Panc1 (cell line): Measurements from ENCODE around the gene HMGCLL1. TPM values are rescaled to one million over a fixed set of nuclear protein-coding genes. Genes with fewer than 3 reads are reported as not detected.

Experiments used
- ATAC-seq: fragments of 200-7000 bp; cut with Tn5 transposase; 2 replicates; pipeline ENCODE4 v1.9.1; 2020; ENCODE audit warnings: mild to moderate bottlenecking, moderate library complexity
- BruUV-seq: library from RNA; stranded (reverse); fragments of 400-500 nt; replicated peaks from 2 replicates; lab custom pipeline; 2021; lab: Mats Ljungman, UMichigan
- CTCF ChIA-PET: fragments of 300-600 bp; sonication (Branson Sonifier 250); formaldehyde crosslinking; loops from one replicate; lab custom pipeline; 2022; ENCODE audit warnings: antibody characterized with exemption; lab: Charles Lee
- POLR2A ChIA-PET: fragments of 300-600 bp; sonication (Branson Sonifier 250); formaldehyde crosslinking; loops from one replicate; lab custom pipeline; 2022; ENCODE audit warnings: antibody characterized with exemption; lab: Charles Lee
- DNase-seq: peaks from one replicate; pipeline ENCODE4 v3.0.0-alpha.2; 2010; ENCODE audit warnings: low read depth, low spot score
- H3K27ac ChIP-seq: 2 replicates; pipeline ENCODE4 v1.5.1; 2011; ENCODE audit warnings: mild to moderate bottlenecking, low read length, inconsistent platforms
- H3K27me3 ChIP-seq: fragments of 200-500 bp; sonication (Bioruptor generic); 2 replicates; pipeline ENCODE4 v1.6.0; 2014; ENCODE audit warnings: low read length, inconsistent platforms; ENCODE audit not compliant: control insufficient read depth, insufficient read depth
- H3K36me3 ChIP-seq: fragments of 200-500 bp; sonication (Bioruptor generic); 2 replicates; pipeline ENCODE4 v1.5.1; 2014; ENCODE audit warnings: inconsistent platforms, mild to moderate bottlenecking, low read length, moderate library complexity; ENCODE audit not compliant: control insufficient read depth, insufficient read depth
- H3K4me1 ChIP-seq: 2 replicates; pipeline ENCODE4 v1.5.1; 2011; ENCODE audit warnings: inconsistent platforms, mild to moderate bottlenecking, low read length, moderate library complexity; ENCODE audit not compliant: control insufficient read depth, insufficient read depth
- H3K4me3 ChIP-seq, 2 experiments: 2 replicates each; pipeline ENCODE4 v1.5.1; 2011 to 2012; ENCODE audit warnings: low read depth in 2 of 2, low read length in 2 of 2, mild to moderate bottlenecking in 2 of 2, inconsistent platforms in 1 of 2, moderate library complexity in 1 of 2
- H3K9me3 ChIP-seq: fragments of 200-500 bp; sonication (Bioruptor generic); 2 replicates; pipeline ENCODE4 v1.5.1; 2014; ENCODE audit warnings: low read depth, mild to moderate bottlenecking, inconsistent platforms, low read length, moderate library complexity; ENCODE audit not compliant: control insufficient read depth, insufficient read depth
- CTCF ChIP-seq: fragments of 450-650 bp; IDR thresholded peaks from 2 replicates; pipeline ENCODE4 v1.5.1; 2017; ENCODE audit warnings: mild to moderate bottlenecking
- POLR2AphosphoS5 ChIP-seq: IDR thresholded peaks from 2 replicates; pipeline ENCODE4 v1.6.1; 2012; ENCODE audit warnings: mild to moderate bottlenecking, low read depth, low read length, moderate library complexity
- REST ChIP-seq, 2 experiments: IDR thresholded peaks; 2 replicates each; pipeline ENCODE4 v1.6.1; 2011 to 2012; ENCODE audit warnings: low read depth in 2 of 2, control low read depth in 1 of 2, low read length in 1 of 2, mild to moderate bottlenecking in 1 of 2, moderate library complexity in 1 of 2; ENCODE audit not compliant: insufficient read depth in 1 of 2
- SIN3A ChIP-seq: IDR thresholded peaks from 2 replicates; pipeline ENCODE4 v1.6.1; 2012; ENCODE audit warnings: low read depth, mild to moderate bottlenecking, low read length, moderate library complexity, borderline replicate concordance; ENCODE audit not compliant: insufficient read depth
- TCF7L2 ChIP-seq: IDR thresholded peaks from 2 replicates; pipeline ENCODE4 v1.6.1; 2011; ENCODE audit warnings: mild to moderate bottlenecking, low read depth, low read length, inconsistent platforms
- in situ Hi-C: cut with HindIII; loops from 2 replicates; pipeline ENCODE4 v1.10.0; 2016; ENCODE audit warnings: low sequenced_read_pairs, low pct_unique_long_range_greater_than_20kb
- intact Hi-C: fragments of 100-400 bp; cut with micrococcal nuclease; formaldehyde crosslinking; loops from one replicate; pipeline ENCODE4 v1.10.0; 2022; ENCODE audit not compliant: unreplicated experiment
- total RNA-seq: library from RNA; stranded (reverse); gene quantifications from one replicate; pipeline ENCODE4 v1.2.1, GENCODE V29; 2021; ENCODE audit not compliant: unreplicated experiment

HMGCLL1 gene
- total RNA-seq, 1 experiment from 2014 or later = not detected

- BruUV-seq = no TSS peak
- CTCF ChIA-PET = no interaction called here
- H3K4me1 ChIP-seq = peaks cover 8% of the 10 kb centered on the region
- no peaks in the 10 kb centered on the region for H3K27me3 ChIP-seq
- no peak for DNase-seq
- in situ Hi-C loops = no loop called here
- no peaks in the 10 kb centered on the region for H3K36me3 ChIP-seq
- no peak overlapping the region for H3K4me3 ChIP-seq
- POLR2A ChIA-PET = no interaction called here
- no peaks in the 10 kb centered on the region for H3K9me3 ChIP-seq
- ATAC-seq = no peak
- intact Hi-C loops = loop anchor here (10.0 kb wide), 1 partner anchor 344 kb away; no protein-coding TSS in a partner anchor
- peak overlapping the region; percentile 14; the same call in 1 of the 2 replicates for H3K27ac ChIP-seq
- TF ChIP-seq TCF7L2 = no peak
Measured at GRCh38 chr6:55541024-55541423, 38.0 kb downstream of the HMGCLL1 start.

GRCh38 chr6:55536391-55536956 lies 42.5 kb downstream of the HMGCLL1 start:
- CTCF ChIA-PET = no interaction called here
- Histone ChIP-seq H3K9me3 (no peaks in the 10 kb centered on the region), H3K4me3 (no peak overlapping the region), H3K4me1 (peaks cover 9% of the 10 kb centered on the region), H3K27me3 (no peaks in the 10 kb centered on the region), H3K36me3 (no peaks in the 10 kb centered on the region), H3K27ac (peak overlapping the region; percentile 54; the same call in 1 of the 2 replicates)
- DNase-seq = no peak
- peak; percentile 56; the same call in 1 of the 2 replicates for ATAC-seq
- peak; percentile 49; the same call in 1 of the 2 replicates for TF ChIP-seq POLR2AphosphoS5
- no peak for TF ChIP-seq CTCF
- TF ChIP-seq TCF7L2 = peak; percentile 87
- intact Hi-C loops (no loop called here), in situ Hi-C loops (no loop called here)
- POLR2A ChIA-PET = interaction anchor here (0.6 kb wide), 1 partner anchor 240 kb away, joined by 3 read pairs; no protein-coding TSS in a partner anchor
- BruUV-seq = no TSS peak

- ChIA-PET CTCF (no interaction called here), POLR2A (no interaction called here)
- peak; percentile 34; the same call in 1 of the 2 replicates for ATAC-seq
- BruUV-seq = no TSS peak
- DNase-seq = no peak
- Histone ChIP-seq H3K9me3 (no peaks in the 10 kb centered on the region), H3K4me1 (peaks cover 6% of the 10 kb centered on the region; the same call in 1 of the 2 replicates), H3K4me3 (no peak overlapping the region), H3K36me3 (no peaks in the 10 kb centered on the region), H3K27me3 (no peaks in the 10 kb centered on the region), H3K27ac (no peak overlapping the region)
- TF ChIP-seq REST (IDR thresholded peaks at IDR 0.05; ENCODE audit: insufficient read depth in 1 of 2, low read depth in 2 of 2, low read length in 1 of 2) = no peak
- no peak for TF ChIP-seq CTCF
- TF ChIP-seq SIN3A = no peak
- no peak for TF ChIP-seq POLR2AphosphoS5
- TF ChIP-seq TCF7L2 = no peak
- intact Hi-C loops = no loop called here
- in situ Hi-C loops = no loop called here
Measured at GRCh38 chr6:55531496-55531895, 47.5 kb downstream of the HMGCLL1 start.
